SK-N-SH treated with all-trans-retinoic acid at 6 μM for 48 hours (cell line): Measurements from ENCODE around the gene TLR9.

ENCODE experiments used
- ESRRG ChIP-seq: fragments of 250-450 bp; sonication (Bioruptor Pico); IDR thresholded peaks from 2 replicates; pipeline ENCODE4 v1.6.1; 2021; ENCODE audit warnings: mild to moderate bottlenecking
- ZC3H10 ChIP-seq: fragments of 250-450 bp; sonication (Bioruptor Pico); IDR thresholded peaks from 2 replicates; pipeline ENCODE4 v1.5.1; 2021; ENCODE audit warnings: mild to moderate bottlenecking, moderate library complexity

DNA sequence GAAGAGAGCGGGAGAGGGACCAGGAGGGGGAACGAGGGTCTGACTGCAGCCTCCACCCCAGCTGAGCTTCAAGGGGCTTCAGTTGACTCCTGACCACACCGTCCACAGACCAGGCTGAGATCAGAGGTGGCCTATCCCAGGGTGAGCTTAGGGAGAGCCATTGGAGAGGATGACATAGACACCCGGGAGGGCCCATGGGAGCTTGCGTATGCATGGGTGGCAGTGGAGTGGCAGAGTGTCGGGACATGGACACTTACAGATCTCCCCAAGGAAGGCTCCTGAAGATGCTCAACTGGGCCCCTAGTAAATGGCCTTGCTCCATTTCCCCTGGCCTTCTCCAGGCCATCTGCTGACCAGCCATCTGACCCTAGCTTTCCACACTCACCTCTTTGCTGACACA lies 40.1 kb downstream of the TLR9 start:
- TF ChIP-seq ESRRG (CRISPR knock-in tag) (no peak), ZC3H10 (CRISPR knock-in tag) (no peak)
